ENCODE measurements around the gene DIPK1B.

- no peak for TF ChIP-seq POLR2AphosphoS5 (IDR thresholded peaks at IDR 0.05)
- no peak for TF ChIP-seq POLR2A (IDR thresholded peaks at IDR 0.05)
Measured at GRCh38 chr9:136756836-136757235, 44.5 kb downstream of the DIPK1B start.
